Tibial nerve (tissue), 4 donors: Measurements from ENCODE around the gene CUTC.

Experiments
- EP300 ChIP-seq, 2 donors: sonication (generic); formaldehyde crosslinking; IDR thresholded peaks; one replicate each; pipeline ENCODE4 v1.6.1; 2017; ENCODE audit warnings: antibody characterized with exemption in 2 of 2, mild to moderate bottlenecking in 1 of 2
- POLR2A ChIP-seq, 2 donors: fragments of 450-650 bp; IDR thresholded peaks; one replicate each; pipeline ENCODE4 v1.6.1; 2017; ENCODE audit warnings: antibody characterized with exemption in 2 of 2, mild to moderate bottlenecking in 2 of 2, moderate library complexity in 2 of 2
- TF ChIP-seq, protein P1 (sequence below), 5 experiments: fragments of 200-600 bp in 3 of 5; fragments of 450-650 bp in 2 of 5; sonication (generic) in 3 of 5; IDR thresholded peaks; one replicate each; pipeline ENCODE4 v1.5.1; 2016 to 2019; ENCODE audit warnings: antibody characterized with exemption in 5 of 5, mild to moderate bottlenecking in 3 of 5, moderate library complexity in 2 of 5

DNA sequence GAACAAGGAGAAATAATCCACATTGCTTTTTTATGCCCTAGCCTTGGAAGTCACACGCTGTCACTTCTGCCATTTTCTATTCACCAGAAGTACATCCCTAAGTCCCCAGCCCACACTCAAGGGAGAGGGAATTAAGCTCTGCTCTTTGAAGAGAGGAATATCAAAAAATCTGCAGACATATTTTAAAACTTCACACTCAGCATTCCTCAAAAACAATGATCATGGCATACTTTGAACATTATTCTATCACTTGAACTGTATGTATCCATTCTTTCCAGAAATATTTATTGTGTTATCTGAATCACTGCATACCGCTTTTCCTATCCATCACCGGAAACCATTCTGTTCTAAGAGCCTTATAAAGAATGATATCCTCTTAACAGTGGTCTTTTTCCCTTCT lies 59.8 kb downstream of the CUTC start:
- TF ChIP-seq POLR2A (IDR thresholded peaks at IDR 0.05) (no peak), EP300 (IDR thresholded peaks at IDR 0.05) (no peak)
- TF ChIP-seq, protein P1, sequence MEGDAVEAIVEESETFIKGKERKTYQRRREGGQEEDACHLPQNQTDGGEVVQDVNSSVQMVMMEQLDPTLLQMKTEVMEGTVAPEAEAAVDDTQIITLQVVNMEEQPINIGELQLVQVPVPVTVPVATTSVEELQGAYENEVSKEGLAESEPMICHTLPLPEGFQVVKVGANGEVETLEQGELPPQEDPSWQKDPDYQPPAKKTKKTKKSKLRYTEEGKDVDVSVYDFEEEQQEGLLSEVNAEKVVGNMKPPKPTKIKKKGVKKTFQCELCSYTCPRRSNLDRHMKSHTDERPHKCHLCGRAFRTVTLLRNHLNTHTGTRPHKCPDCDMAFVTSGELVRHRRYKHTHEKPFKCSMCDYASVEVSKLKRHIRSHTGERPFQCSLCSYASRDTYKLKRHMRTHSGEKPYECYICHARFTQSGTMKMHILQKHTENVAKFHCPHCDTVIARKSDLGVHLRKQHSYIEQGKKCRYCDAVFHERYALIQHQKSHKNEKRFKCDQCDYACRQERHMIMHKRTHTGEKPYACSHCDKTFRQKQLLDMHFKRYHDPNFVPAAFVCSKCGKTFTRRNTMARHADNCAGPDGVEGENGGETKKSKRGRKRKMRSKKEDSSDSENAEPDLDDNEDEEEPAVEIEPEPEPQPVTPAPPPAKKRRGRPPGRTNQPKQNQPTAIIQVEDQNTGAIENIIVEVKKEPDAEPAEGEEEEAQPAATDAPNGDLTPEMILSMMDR (IDR thresholded peaks at IDR 0.05) = no peak
